C1 segment of cervical spinal cord (tissue), 14 donors: Measurements from ENCODE around the gene DST.
A peak's percentile ranks its signal among the peaks of the same experiment; 100 is the strongest.

Source experiments
- DNase-seq, 14 donors: peaks; one replicate each; lab custom pipeline; 2025; lab: John Stamatoyannopoulos, UW

Gene DST

DNA sequence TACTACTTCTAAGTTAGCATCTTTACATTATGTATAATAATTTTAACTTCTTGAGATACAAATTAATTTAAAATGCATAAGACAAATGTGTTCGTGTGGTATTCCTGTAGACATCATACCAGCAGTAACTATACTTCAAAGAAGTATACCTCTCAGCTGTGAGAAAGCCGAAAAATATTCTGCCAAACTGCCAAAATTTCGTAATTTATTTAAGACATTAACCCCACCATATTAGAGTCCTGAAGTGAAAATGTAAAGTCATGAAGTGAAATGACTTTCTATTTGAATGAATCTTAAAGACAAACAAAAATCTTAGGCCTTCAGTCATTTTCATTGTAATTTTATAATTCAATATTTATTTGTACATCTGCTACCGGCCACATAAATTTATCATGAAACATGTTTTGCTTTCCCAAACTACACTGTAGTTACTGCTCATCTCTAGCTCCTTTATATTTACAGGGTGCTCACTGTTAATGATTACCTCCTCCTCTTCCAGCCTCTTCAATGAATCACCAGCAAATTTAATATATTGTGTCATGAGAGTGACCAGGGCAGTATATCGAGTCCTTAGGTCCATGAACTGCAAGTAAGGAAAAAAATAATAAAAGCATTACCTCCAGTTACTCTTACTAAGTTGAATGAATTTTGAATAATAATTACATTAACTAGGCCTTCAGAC, 18.5 kb downstream of the DST start:
- no peak for DNase-seq

DNA sequence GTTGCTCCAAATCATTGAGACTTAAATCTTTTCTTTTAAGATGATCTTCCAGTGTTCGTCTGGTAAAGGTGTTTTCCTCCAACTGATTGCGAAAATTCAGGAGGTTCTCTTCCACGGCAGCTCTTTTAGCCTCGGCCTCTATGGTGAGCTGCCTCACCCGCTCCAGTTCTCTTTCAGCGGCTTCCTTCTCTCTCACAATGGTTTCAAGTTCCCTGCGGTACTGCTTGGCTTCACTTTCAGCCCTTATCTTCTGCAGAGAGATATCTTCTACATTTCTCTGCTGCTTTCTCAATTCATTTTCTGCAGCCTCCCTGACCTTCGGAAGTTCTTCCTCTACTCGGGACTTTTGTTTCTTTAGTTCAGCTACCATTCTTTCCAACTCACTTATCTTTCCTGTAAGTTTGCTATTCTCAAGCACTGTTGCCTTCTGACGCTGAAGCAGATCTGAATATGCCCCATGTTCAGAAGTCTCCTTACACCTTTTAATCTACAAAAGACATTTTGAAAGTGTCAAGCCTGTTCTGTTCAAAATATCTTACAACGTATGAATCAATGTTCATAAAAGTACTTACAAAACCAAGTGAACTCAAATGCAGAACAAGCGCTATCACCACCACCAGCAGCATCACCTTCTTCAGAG, 22.3 kb downstream of the DST start:
- no peak for DNase-seq

DNA sequence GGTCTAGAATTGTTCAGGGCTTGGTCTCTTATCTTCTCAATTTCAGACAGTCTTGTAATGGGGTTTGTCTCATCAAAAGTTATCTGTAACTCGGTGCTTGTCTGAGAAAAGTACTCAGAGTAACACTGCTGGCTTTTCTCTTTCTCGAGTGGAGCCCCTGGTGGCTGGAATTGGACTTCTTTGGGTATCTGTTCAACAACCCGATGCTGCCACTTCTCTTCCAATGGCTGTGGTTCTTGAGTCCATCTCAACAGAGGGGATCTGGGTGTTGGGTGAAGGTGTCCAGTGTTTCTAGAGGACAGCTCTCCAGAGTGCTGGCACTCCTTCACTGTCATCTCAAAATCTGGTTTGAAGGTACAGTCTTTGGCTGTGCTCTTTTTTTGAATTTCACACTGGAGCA, 24.6 kb downstream of the DST start:
- DNase-seq: no peak

DNA sequence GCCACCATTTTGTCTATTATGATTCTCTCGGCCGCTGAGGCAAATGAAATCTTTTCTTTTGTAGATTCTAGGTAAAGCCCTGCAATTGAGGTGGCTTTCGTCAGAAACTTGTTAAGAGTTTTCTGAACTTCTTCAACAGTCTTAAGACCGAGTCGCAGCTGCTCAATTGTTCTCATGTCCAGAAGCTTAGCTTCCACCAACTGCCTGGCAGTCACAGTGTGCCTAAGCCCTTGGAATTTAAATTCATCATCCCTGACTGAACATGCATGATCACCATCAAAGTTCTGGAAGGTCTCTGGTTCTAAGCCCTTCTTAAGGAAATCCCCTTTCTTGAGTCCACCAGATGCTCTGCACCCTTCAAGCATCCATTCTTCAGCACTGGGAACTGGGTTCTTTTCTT, 25.7 kb downstream of the DST start:
- no peak for DNase-seq

DNA sequence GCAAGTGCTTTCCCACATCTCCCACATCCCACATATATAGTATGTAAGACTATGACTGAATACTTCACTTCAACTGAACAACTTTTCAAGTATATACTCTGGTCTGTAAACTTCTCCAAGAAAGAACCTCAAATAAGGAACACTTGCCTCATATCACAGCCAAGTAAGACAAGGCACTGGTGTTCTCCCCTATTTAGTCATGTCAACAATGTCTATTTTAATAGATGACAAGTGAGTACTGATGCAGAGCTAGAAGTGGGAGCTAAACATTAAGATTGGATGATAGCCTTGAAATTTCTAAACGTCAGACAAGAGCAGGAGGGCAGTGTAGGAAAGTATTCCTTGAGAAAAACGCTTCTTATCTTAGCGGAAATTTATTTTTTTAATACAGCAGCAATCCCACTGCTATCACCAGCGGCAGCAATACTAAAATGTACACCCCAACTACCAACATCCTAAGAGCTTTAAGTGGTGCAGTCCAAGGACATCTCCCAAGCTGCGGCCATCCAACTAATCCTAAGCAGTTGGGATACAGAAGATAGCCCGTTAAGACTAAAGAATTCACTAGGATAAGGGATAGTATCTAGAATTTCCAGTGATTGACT, 29.3 kb downstream of the DST start:
- DNase-seq: no peak

DNA sequence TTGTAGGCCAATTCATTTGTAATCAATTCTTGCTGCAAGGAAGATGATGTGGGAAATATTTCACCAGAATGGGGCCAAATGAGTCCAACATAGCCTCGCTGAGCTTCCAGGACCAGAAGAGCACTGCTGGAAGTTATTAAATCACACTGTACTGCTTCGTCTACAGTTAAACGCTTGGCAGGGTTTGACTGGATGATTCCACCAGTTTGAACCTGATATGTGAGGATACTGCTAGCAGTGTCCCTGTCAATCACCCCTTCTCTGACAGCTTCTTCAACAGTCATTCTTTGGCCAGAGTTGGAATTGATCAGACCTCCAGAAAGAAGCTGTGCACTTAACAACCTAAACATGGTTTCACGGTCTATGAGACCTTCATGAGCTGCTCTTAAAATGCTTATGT, 34.4 kb downstream of the DST start:
- DNase-seq: no peak

DNA sequence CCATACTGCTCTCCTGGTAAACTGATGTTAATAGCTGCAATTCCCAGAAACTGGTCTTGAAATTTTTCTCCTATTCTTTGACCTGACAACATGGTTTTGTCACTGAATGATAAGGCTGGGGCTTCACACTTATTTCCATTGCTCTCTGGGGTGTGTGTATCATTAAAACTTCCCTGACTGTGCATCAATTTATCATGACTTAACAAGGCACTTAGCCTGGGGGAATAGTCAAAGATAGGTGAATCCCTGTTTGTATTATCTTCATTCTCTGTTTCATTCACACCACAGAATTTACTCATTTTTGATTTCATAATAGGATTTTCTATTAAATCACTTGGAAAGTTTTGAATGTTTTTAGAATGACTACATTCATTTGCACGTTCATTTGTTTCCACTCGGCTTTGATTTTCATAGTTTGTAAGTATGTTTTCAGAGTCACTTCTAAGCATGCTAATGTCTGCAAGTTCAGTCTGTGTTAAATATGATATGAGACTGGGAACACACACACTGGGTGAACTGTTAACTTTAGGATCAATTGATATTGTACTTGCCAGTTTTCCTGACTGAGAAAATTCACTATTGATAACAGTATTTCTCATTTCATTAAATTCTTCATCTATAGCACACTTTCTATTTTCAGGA, 35.5 kb downstream of the DST start:
- DNase-seq: no peak

DNA sequence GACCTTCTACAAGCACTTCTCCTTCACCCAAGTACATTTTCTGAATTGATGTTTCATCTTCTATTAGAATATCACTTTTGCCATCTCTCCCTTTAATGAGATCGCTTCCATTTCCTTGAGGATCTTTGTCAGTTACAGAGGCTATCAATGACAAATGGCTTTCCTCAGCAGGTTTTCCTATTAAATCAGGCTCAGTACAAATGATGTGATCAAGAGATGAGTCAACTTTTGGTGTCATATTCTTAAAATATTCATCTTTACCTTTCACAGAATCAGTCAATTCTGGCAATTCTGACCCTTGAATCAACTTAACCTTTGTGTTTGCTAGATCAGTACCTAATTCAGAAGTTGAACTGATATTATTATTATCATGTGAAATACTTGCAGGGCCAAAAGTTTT, 37.3 kb downstream of the DST start:
- no peak for DNase-seq

DNA sequence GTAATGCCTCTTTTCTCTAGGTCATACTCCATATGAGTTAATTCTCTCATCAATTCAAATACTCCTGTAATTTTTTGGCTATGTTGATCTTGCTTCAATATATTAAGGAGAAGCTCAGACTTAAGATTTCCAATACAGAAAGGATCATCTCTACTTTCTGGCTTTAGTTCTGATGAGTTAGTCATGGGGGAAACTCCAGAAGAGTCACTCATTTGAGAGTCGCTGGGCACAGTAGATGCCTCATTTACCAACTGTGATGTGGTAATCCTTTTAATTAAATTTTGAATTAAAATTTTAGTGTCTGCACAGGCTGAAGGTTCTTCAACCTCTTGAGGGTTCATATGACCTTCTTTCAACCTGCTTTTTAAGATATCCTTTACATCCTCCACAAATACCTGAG, 38.5 kb downstream of the DST start:
- DNase-seq: no peak

DNA sequence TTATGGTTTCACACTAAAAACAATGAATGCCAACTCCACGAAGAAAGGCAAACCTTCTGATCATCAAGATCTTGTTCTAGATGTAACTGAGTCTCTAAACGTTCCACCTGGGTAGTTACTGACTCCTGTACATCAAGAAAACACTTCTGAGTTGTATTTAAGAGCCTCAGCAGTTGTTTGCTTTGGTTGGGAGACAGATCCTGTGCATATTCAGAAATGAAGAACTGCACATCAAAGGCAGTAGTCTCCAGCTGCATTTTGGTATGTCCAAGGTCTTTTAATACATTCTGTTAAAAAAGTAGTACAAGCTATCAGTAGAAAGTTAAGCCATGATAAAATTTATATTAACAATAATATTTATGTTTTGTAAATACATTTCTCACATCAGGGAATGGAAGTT, 41.3 kb downstream of the DST start:
- DNase-seq: no peak

DNA sequence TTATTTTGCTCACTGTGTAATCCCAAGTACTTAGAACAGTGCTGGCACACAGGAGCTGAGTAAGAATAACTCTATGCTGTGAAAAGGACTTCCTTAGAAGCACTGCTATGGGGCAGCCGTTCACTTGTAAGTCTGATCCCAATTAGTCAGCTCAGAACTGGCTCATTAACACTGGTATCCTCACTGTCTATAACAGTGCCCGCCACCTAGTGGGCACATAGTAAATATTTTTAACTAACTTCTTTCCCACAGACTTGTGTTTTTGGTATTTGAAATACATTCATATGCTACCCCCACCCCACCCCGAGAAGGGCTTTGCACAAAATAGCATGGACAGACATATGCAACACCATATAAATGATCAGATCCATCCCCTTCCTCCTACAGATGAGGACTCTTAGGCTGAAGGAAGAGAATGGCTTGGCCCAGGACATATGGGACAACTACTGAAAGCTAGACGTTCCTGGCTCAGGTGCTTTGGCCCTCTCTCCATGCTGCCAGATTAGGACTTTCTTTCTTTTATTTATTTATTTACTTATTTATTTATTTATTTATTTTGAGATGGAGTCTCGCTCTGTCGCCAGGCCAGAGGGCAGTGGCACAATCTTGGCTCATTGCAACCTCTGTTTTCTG, 47.1 kb downstream of the DST start:
- peak in 2 of 14 donors; percentile 16 to 17 for DNase-seq

DNA sequence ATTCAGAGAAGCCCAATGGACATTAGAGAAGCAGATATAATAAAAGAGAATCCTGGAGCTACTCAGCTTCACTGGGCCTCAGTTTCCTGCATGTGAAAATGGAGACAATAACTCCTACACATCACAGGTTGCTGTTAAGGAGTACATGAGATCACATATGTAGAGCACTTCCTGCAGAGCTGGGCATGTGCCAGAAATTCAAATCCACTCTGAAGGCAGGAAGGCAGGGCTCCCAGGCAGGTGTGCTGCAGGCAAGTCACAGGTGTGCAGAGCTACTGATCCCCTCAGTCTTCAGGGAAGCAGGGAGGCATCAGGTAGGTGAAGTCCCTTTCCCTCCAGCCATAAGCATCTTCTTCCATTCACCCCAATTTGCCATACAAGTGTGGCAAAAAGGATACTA, 48.0 kb downstream of the DST start:
- peak in 1 of 14 donors; percentile 3 for DNase-seq

DNA sequence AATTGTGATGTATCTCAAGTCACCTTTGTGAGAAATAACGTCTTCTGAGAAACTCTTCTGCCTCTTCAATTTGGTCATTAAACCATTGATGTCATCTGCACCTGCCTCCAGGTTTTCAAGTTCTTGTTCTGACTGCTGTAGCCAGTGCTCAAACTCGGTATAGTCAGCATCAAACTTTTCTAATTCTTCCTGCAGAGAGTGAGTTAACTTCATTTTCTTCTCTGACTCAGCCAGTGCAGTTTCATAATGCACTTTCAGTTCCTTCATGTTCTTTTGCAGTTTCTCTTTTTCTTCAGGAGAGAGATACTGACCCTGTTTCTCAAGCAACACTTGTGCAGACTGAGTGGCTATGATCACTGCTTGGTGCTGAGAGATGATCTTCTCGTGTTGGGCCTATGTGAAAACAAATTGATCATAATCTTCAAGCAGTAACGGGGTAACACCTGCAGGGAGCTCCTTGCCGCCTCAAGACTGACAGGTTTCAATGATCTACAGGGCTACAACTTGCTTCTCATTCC, 48.8 kb downstream of the DST start:
- no peak for DNase-seq

DNA sequence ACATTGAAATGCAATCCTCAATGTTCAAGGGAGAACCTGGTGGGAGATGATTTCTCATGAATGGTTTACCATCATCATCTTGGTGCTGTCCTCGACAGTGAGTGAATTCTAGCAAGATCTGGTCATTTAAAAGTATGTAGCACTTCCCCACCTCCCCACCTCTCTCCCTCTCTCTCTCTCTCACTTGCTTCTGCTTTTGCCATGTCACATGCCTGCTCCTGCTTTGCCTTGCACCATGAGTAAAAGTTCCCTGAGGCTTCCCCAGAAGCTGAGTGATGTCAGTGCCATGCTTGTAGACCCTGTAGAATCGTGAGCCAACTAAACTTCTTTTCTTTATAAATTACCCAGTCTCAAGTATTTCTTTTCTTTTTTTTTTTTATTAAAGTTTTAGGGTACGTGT, 60.5 kb downstream of the DST start:
- no peak for DNase-seq

DNA sequence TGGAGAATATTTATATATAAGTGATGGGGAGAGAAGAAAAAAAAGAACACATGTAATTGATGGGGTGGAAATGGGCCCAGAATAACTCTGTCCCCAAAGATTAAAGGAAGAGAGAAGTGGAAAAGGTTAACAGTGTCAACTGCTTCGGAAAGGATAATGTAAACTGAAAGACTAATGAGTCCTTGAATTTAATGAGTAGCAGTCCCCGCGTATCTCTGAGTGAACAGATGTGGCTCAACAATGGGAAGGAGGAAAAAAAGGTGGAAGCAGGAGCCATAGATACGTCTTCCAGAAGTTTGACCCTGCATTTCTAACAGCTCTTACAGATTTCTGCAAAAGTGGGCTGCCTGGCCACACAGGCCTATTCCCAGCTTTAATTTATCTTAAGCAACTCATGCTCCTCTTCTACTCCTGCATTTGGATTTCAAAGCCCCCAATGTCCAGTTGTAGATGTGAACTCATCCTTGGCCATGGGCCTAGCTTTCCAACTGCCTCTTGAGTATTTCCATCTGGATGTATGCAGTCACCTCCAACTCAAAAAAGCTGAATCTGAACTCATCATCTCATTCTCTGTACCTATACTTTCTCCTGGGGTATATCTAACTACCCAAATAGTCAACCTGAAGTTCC, 61.3 kb downstream of the DST start:
- DNase-seq: no peak

DNA sequence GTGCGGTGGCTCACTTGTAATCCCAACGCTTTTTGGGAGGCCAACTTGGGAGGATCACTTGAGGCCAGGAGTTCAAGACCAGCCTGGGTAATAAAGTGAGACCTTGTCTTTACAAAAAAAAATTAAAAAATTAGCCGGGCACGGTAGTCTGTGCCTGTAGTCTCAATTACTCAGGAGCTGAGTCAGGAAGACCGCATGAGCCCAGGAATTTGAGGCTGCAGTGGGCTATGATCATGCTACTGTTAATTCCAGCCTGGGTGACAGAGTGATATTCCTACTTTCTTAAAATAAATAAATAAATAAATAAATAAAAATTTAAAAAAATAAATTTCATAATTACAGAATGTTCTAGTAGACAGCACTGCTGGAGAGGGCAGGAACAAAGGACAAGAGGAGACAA, 62.4 kb downstream of the DST start:
- DNase-seq: no peak

DNA sequence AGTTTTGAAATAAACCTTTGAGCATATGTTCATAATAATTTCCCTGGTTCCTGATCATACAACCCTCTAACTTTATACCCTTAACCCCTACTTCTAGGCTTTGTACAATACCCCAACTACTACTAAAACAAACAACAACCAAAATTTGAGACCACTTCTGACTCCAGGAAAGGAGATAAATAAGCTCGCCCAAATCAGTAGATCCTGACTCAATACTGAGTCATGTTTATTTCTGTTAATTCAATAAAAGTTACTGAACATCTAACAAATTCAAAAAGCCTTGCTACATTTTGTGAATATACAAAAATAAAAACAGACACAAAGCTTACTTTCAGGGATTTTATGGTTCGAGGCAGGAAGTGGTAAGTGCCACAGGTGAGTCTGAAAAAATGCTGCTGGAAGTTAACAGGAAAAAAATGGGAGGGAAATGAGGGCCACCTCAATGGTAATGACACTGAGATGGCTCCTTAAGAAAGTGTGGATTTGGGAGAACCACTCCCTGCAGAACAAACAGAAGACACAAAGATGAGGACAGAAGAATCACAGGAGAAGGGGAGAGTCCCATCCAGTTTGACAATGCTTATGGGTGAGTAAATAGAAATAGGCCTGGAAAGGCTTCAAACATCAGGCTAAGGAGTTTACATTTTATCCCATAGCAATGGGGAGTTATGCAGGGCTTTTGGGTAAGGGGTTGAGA, 63.4 kb downstream of the DST start:
- DNase-seq: no peak

DNA sequence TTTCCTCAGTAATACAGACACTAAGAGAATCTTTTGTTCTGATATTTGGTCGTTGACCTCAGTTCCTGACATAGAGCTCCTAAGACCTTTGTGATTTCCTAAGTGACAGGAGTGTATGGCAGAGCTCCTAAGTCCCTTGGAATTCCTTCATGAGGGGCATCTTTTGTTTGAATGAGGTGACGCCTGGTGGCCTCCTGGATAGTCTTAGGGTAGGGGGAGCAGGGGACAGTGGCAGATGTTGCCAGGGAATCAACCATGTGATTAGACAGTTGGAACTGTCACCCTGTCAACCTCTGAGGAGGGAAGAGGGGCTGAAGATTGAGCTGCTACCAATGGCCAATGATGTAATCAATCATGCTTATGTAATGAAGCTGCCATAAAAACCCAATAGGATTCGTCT, 67.0 kb downstream of the DST start:
- no peak for DNase-seq

DNA sequence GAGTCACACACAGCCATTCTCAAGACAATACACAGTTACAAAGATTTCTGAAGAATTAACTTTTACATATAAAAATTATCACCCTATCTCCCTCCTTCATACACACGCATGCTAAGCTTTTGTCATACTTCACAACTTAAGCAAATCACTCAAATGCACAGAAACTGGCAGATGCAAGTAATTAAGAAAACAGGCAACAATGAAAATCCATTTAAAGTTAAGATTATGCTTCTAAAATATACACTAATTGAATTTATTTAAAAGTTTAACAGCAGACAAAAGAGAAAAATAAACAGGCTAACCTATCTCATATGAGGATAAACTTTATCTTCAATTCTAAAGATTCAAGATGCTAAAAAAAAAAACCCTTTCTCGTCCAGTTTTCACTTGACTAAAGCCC, 68.4 kb downstream of the DST start:
- DNase-seq: no peak

DNA sequence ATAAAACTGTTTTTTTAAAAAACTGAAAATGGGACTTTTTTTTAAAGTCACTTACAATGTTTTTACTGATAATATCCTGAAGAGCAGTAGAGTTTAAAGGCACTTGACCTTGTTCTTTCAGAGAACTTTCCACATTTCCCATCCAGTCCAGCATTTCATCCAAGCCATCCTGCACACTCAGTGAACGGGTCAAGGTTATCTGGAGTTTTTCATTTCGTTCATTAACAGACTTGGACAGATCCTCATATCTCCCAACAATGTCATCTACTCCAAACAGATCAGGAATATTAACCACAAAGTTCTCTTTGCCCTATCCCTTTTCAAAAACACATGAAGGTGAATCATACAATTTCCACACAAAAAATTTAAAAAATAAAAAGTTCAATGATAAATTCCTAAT, 69.1 kb downstream of the DST start:
- no peak for DNase-seq
